AG09309 (cell line): Measurements from ENCODE around the gene ATP5MG.

ENCODE experiments used
- DNase-seq: peaks from one replicate; pipeline ENCODE4 v3.0.0-alpha.2; 2010; ENCODE audit warnings: low read depth
- H3K4me3 ChIP-seq: 2 replicates; pipeline ENCODE4 v1.5.1; 2011; ENCODE audit warnings: mild to moderate bottlenecking, low read depth, low read length, moderate library complexity; ENCODE audit not compliant: control insufficient read depth
- CTCF ChIP-seq: IDR thresholded peaks from 2 replicates; pipeline ENCODE4 v1.5.1; 2011; ENCODE audit warnings: mild to moderate bottlenecking, low read depth, low read length, inconsistent platforms; ENCODE audit not compliant: insufficient read depth, control insufficient read depth; ENCODE audit errors: missing control alignments

ATP5MG gene

GRCh38 chr11:118370774-118371173, 30.6 kb upstream of the ATP5MG start:
- TF ChIP-seq CTCF = no peak
- H3K4me3 ChIP-seq = no peak overlapping the region
- no peak for DNase-seq

GRCh38 chr11:118373263-118373662, 28.1 kb upstream of the ATP5MG start:
- TF ChIP-seq CTCF = no peak
- H3K4me3 ChIP-seq = no peak overlapping the region
- DNase-seq = no peak

- H3K4me3 ChIP-seq = no peak overlapping the region
- TF ChIP-seq CTCF = no peak
- no peak for DNase-seq
Observed at GRCh38 chr11:118373871-118374270, 27.5 kb upstream of the ATP5MG start.

GRCh38 chr11:118374729-118375128, 26.7 kb upstream of the ATP5MG start:
- no peak overlapping the region for H3K4me3 ChIP-seq
- TF ChIP-seq CTCF = no peak
- DNase-seq = peak; percentile 16

- TF ChIP-seq CTCF = no peak
- DNase-seq = no peak
- no peak overlapping the region for H3K4me3 ChIP-seq
Observed at GRCh38 chr11:118375978-118376377, 25.4 kb upstream of the ATP5MG start.

- TF ChIP-seq CTCF = no peak
- no peak overlapping the region for H3K4me3 ChIP-seq
- DNase-seq = no peak
Observed at GRCh38 chr11:118379497-118379896, 21.9 kb upstream of the ATP5MG start.

- no peak for DNase-seq
- no peak for TF ChIP-seq CTCF
- no peak overlapping the region for H3K4me3 ChIP-seq
Observed at GRCh38 chr11:118380571-118380970, 20.8 kb upstream of the ATP5MG start.
